Common myeloid progenitor, CD34-positive (primary cell): ENCODE measurements around the gene LIPE.

Experiments used
- CTCF ChIA-PET: fragments of 350-600 bp; sonication (Branson Sonifier 250); formaldehyde crosslinking; loops from one replicate; lab custom pipeline; 2021; ENCODE audit warnings: antibody characterized with exemption; lab: Charles Lee
- POLR2A ChIA-PET: fragments of 350-600 bp; sonication (Branson Sonifier 250); formaldehyde crosslinking; loops from one replicate; lab custom pipeline; 2021; ENCODE audit warnings: antibody characterized with exemption; lab: Charles Lee
- DNase-seq, 3 donors: peaks; one replicate each; pipeline versions ENCODE4 v3.0.0 to v3.0.0-alpha.2; 2013
- H3K27ac ChIP-seq, 2 experiments: 1 replicate in 1 of 2; 2 replicates in 1 of 2; pipeline ENCODE4 v1.7.0; 2013; ENCODE audit warnings: inconsistent platforms in 2 of 2, low read length in 2 of 2, mild to moderate bottlenecking in 2 of 2, low read depth in 1 of 2, moderate library complexity in 1 of 2; ENCODE audit not compliant: severe bottlenecking in 2 of 2, insufficient read depth in 1 of 2, poor library complexity in 1 of 2
- H3K27me3 ChIP-seq, 5 experiments: replicated peaks in 2 of 5; 1 replicate in 3 of 5; 2 replicates in 2 of 5; pipeline versions ENCODE4 v1.6.1 to v1.7.0; 2013; ENCODE audit warnings: low read length in 4 of 5, mild to moderate bottlenecking in 2 of 5, moderate library complexity in 2 of 5, inconsistent platforms in 1 of 5; ENCODE audit not compliant: insufficient read depth in 5 of 5, control insufficient read depth in 4 of 5
- H3K36me3 ChIP-seq, 4 experiments: 1 replicate in 2 of 4; 2 replicates in 2 of 4; pipeline versions ENCODE4 v1.6.1 to v1.7.0; 2013; ENCODE audit warnings: low read length in 3 of 4, control low read depth in 1 of 4, mild to moderate bottlenecking in 1 of 4; ENCODE audit not compliant: control insufficient read depth in 4 of 4, insufficient read depth in 4 of 4
- H3K4me1 ChIP-seq, 4 experiments: 1 replicate in 3 of 4; 2 replicates in 1 of 4; pipeline versions ENCODE4 v1.6.1 to v1.7.1; 2013; ENCODE audit warnings: low read length in 3 of 4, mild to moderate bottlenecking in 3 of 4, control low read depth in 1 of 4, inconsistent platforms in 1 of 4, moderate library complexity in 1 of 4; ENCODE audit not compliant: control insufficient read depth in 4 of 4, insufficient read depth in 4 of 4; ENCODE audit errors: control extremely low read depth in 1 of 4
- H3K4me3 ChIP-seq, 7 experiments: 1 replicate in 4 of 7; 2 replicates in 3 of 7; pipeline versions ENCODE4 v1.5.1 to v1.7.0; 2013; ENCODE audit warnings: mild to moderate bottlenecking in 7 of 7, low read length in 6 of 7, moderate library complexity in 6 of 7, inconsistent platforms in 2 of 7, low read depth in 2 of 7, control low read depth in 1 of 7; ENCODE audit not compliant: insufficient read depth in 4 of 7, control insufficient read depth in 1 of 7; ENCODE audit errors: extremely low read depth in 1 of 7
- H3K9me3 ChIP-seq, 5 experiments: 1 replicate in 4 of 5; 2 replicates in 1 of 5; pipeline versions ENCODE4 v1.6.1 to v1.7.1; 2013; ENCODE audit warnings: low read length in 4 of 5, mild to moderate bottlenecking in 2 of 5, inconsistent platforms in 1 of 5, low read depth in 1 of 5, moderate library complexity in 1 of 5; ENCODE audit not compliant: control insufficient read depth in 4 of 5, insufficient read depth in 2 of 5; ENCODE audit errors: control extremely low read depth in 1 of 5
- WGBS: methylation state at CpG from one replicate; pipeline ENCODE4 v1.1.5; 2013; ENCODE audit not compliant: insufficient coverage; 5-methylcytosine and 5-hydroxymethylcytosine counted together

Gene LIPE

GRCh38 chr19:42409477-42409876, 17.7 kb downstream of the LIPE start:
- ChIA-PET POLR2A (no interaction called here), CTCF (interaction anchor here (1.6 to 1.7 kb wide), 2 partner anchors 9 to 13 kb away, joined by 3 to 8 read pairs; no protein-coding TSS in a partner anchor)
- Histone ChIP-seq H3K27me3 (no peaks in the 10 kb centered on the region), H3K4me3 (no peak overlapping the region), H3K4me1 (no peaks in the 10 kb centered on the region), H3K9me3 (no peaks in the 10 kb centered on the region), H3K27ac (no peak overlapping the region), H3K36me3 (peaks cover 0 to 29% (median 13%) of the 10 kb centered on the region in 4 experiments)
- WGBS = 100% methylated on average over 6 of the region's 6 CpGs
- DNase-seq = no peak

- H3K4me3 ChIP-seq = no peak overlapping the region
- WGBS = 98% methylated on average over 10 of the region's 10 CpGs
- DNase-seq = no peak
- POLR2A ChIA-PET = no interaction called here
- CTCF ChIA-PET = no interaction called here
- H3K9me3 ChIP-seq = no peaks in the 10 kb centered on the region
- H3K27ac ChIP-seq = no peak overlapping the region
- H3K27me3 ChIP-seq = no peaks in the 10 kb centered on the region
- no peaks in the 10 kb centered on the region for H3K4me1 ChIP-seq
- H3K36me3 ChIP-seq = peaks cover 0 to 29% (median 14%) of the 10 kb centered on the region in 4 experiments
These were observed 19.4 kb downstream of the LIPE start for GRCh38 chr19:42407816-42408175.

- CTCF ChIA-PET = interaction anchor here (0.8 to 1.3 kb wide), 4 partner anchors 10 to 26 kb away, joined by 3 to 5 read pairs (median 4); no protein-coding TSS in a partner anchor
- Histone ChIP-seq H3K27ac (no peak overlapping the region), H3K9me3 (no peaks in the 10 kb centered on the region), H3K27me3 (no peaks in the 10 kb centered on the region), H3K4me3 (no peak overlapping the region), H3K4me1 (peaks cover 0 to 4% (median 2%) of the 10 kb centered on the region in 4 experiments), H3K36me3 (peaks cover 0 to 29% (median 14%) of the 10 kb centered on the region in 4 experiments)
- POLR2A ChIA-PET = no interaction called here
- no peak for DNase-seq
- WGBS = 98% methylated on average over 22 of the region's 30 CpGs
These were observed 19.9 kb downstream of the LIPE start for GRCh38 chr19:42407085-42407815.

GRCh38 chr19:42406111-42406510, 21.1 kb downstream of the LIPE start:
- DNase-seq = no peak
- 100% methylated on average over 11 of the region's 11 CpGs for WGBS
- peaks cover 0 to 12% (median 10%) of the 10 kb centered on the region in 4 experiments for H3K4me1 ChIP-seq
- no peaks in the 10 kb centered on the region for H3K27me3 ChIP-seq
- no peak overlapping the region for H3K27ac ChIP-seq
- H3K36me3 ChIP-seq = peaks cover 0 to 29% (median 14%) of the 10 kb centered on the region in 4 experiments
- no peak overlapping the region for H3K4me3 ChIP-seq
- ChIA-PET POLR2A (no interaction called here), CTCF (interaction anchor here (1.3 kb wide), 1 partner anchor 14 kb away, joined by 5 read pairs; no protein-coding TSS in a partner anchor)
- no peaks in the 10 kb centered on the region for H3K9me3 ChIP-seq

GRCh38 chr19:42403586-42403985, 23.6 kb downstream of the LIPE start:
- Histone ChIP-seq H3K27me3 (no peaks in the 10 kb centered on the region), H3K9me3 (no peaks in the 10 kb centered on the region), H3K4me1 (peaks cover 0 to 18% (median 12%) of the 10 kb centered on the region in 4 experiments), H3K36me3 (peaks cover 0 to 19% (median 14%) of the 10 kb centered on the region in 4 experiments), H3K27ac (no peak overlapping the region), H3K4me3 (no peak overlapping the region)
- CTCF ChIA-PET = no interaction called here
- DNase-seq = no peak
- POLR2A ChIA-PET = interaction anchor here (0.9 kb wide), 1 partner anchor 7 kb away, joined by 3 read pairs; no protein-coding TSS in a partner anchor
- 96% methylated on average over 10 of the region's 10 CpGs for WGBS

- Histone ChIP-seq H3K27me3 (no peaks in the 10 kb centered on the region), H3K9me3 (no peaks in the 10 kb centered on the region), H3K27ac (no peak overlapping the region), H3K4me1 (peaks cover 0 to 23% (median 16%) of the 10 kb centered on the region in 4 experiments), H3K4me3 (peak overlapping the region in 5 of 7 experiments; percentile 62 to 88 (median 72)), H3K36me3 (peaks cover 0 to 14% (median 10%) of the 10 kb centered on the region in 4 experiments)
- CTCF ChIA-PET = interaction anchor here (0.6 kb wide), 1 partner anchor 59 kb away, joined by 4 read pairs; no protein-coding TSS in a partner anchor
- DNase-seq = no peak
- WGBS = 78% methylated on average over 30 of the region's 34 CpGs
- POLR2A ChIA-PET = no interaction called here
These were observed 24.6 kb downstream of the LIPE start for GRCh38 chr19:42402376-42403116.
